DMS53 treated with DMSO at 0.1 percent for 48 hours (cell line): ENCODE measurements around the gene DDA1.

ENCODE experiments used
- DNase-seq: peaks from one replicate; lab custom pipeline; 2025; ENCODE audit not compliant: unreplicated experiment; lab: John Stamatoyannopoulos, UW

The DDA1 gene

GRCh38 chr19:17311455-17312188, 2.3 kb downstream of the DDA1 start:
- no peak for DNase-seq

GRCh38 chr19:17312189-17313113, 3.1 kb downstream of the DDA1 start:
- no peak for DNase-seq

- no peak for DNase-seq
Measured at GRCh38 chr19:17314007-17314593, 4.7 kb downstream of the DDA1 start.

GRCh38 chr19:17318966-17319365, 9.6 kb downstream of the DDA1 start:
- DNase-seq: no peak

GRCh38 chr19:17319473-17320238, 10.3 kb downstream of the DDA1 start:
- DNase-seq: no peak

GRCh38 chr19:17320435-17320834, 11.1 kb downstream of the DDA1 start:
- no peak for DNase-seq

GRCh38 chr19:17321655-17322489, 12.5 kb downstream of the DDA1 start:
- DNase-seq: no peak

GRCh38 chr19:17322854-17323253, 13.5 kb downstream of the DDA1 start:
- no peak for DNase-seq

- no peak for DNase-seq
Measured at GRCh38 chr19:17323300-17323963, 14.1 kb downstream of the DDA1 start.

GRCh38 chr19:17323964-17324332, 14.6 kb downstream of the DDA1 start:
- no peak for DNase-seq

- no peak for DNase-seq
Measured at GRCh38 chr19:17324357-17325114, 15.2 kb downstream of the DDA1 start.

- DNase-seq: no peak
Measured at GRCh38 chr19:17325133-17325532, 15.8 kb downstream of the DDA1 start.

GRCh38 chr19:17325881-17326594, 16.7 kb downstream of the DDA1 start:
- no peak for DNase-seq

- no peak for DNase-seq
Measured at GRCh38 chr19:17326595-17326966, 17.2 kb downstream of the DDA1 start.

- DNase-seq: no peak
Measured at GRCh38 chr19:17327068-17327653, 17.8 kb downstream of the DDA1 start.

- DNase-seq: peak; percentile 93
Measured at GRCh38 chr19:17327654-17328516, 18.5 kb downstream of the DDA1 start.
